Activated CD4-positive, CD25-positive, alpha-beta regulatory T cell treated with anti-CD3 and anti-CD28 coated beads, Interleukin-2, amount 50 U/mL, for 16 hours (primary cell): ENCODE data around the gene ADAMTSL5.
"Not testable (repeated sequence)": the region's sequence is repeated elsewhere in the genome, so short reads cannot be mapped to it uniquely, and the experiment has no call there.

Source experiments
- DNase-seq: peaks from one replicate; pipeline ENCODE4 v3.0.0-alpha.2; 2020; ENCODE audit warnings: low read depth, low spot score

The ADAMTSL5 gene

GRCh38 chr19:1513499-1514294, 878 bp upstream of the ADAMTSL5 start:
- DNase-seq, result peak; percentile 39

- DNase-seq, result no peak
These were observed 1.2 kb downstream of the ADAMTSL5 start for GRCh38 chr19:1511318-1512317.

- DNase-seq, result no peak
These were observed 2.0 kb downstream of the ADAMTSL5 start for GRCh38 chr19:1510807-1511206.

GRCh38 chr19:1510442-1510806, 2.4 kb downstream of the ADAMTSL5 start:
- no peak for DNase-seq

GRCh38 chr19:1509602-1510441, 3.0 kb downstream of the ADAMTSL5 start:
- no peak for DNase-seq

- DNase-seq, result no peak
These were observed 4.3 kb downstream of the ADAMTSL5 start for GRCh38 chr19:1508507-1508856.

GRCh38 chr19:1507763-1508506, 4.9 kb downstream of the ADAMTSL5 start:
- peak; percentile 81 for DNase-seq

- DNase-seq, result no peak
These were observed 5.6 kb downstream of the ADAMTSL5 start for GRCh38 chr19:1507192-1507660.

- DNase-seq, result no peak
These were observed 6.6 kb downstream of the ADAMTSL5 start for GRCh38 chr19:1505991-1506881.

GRCh38 chr19:1505012-1505411, 7.8 kb downstream of the ADAMTSL5 start:
- DNase-seq, result no peak

GRCh38 chr19:1503925-1504773, 8.7 kb downstream of the ADAMTSL5 start:
- DNase-seq, result no peak

GRCh38 chr19:1503089-1503924, 9.5 kb downstream of the ADAMTSL5 start:
- peak; percentile 34 for DNase-seq

GRCh38 chr19:1502433-1503088, 10.3 kb downstream of the ADAMTSL5 start:
- no peak for DNase-seq

- DNase-seq, result no peak
These were observed 11.6 kb downstream of the ADAMTSL5 start for GRCh38 chr19:1501200-1501595.

- not testable (repeated sequence) for DNase-seq
These were observed 13.6 kb downstream of the ADAMTSL5 start for GRCh38 chr19:1499231-1499630.

- DNase-seq, result no peak
These were observed 15.1 kb downstream of the ADAMTSL5 start for GRCh38 chr19:1497578-1498235.
